SU-DHL-6 (cell line): ENCODE data around the gene ZNF335.
"Not testable (repeated sequence)": the region's sequence is repeated elsewhere in the genome, so short reads cannot be mapped to it uniquely, and the experiment has no call there.

Experiments used
- H2AFZ ChIP-seq: fragments of 200-600 bp; sonication (generic); 2 replicates; pipeline ENCODE4 v1.6.1; 2014; ENCODE audit warnings: low read depth, mild to moderate bottlenecking, moderate library complexity, mixed read lengths, antibody characterized with exemption, low read length; ENCODE audit not compliant: severe bottlenecking
- H3F3A ChIP-seq: fragments of 200-600 bp; shearing (Covaris generic); 2 replicates; pipeline ENCODE4 v1.6.0; 2016; ENCODE audit warnings: antibody characterized with exemption, mild to moderate bottlenecking; ENCODE audit not compliant: insufficient read depth
- H3K27ac ChIP-seq: fragments of 200-600 bp; sonication (generic); 2 replicates; pipeline ENCODE4 v1.5.1; 2016; ENCODE audit warnings: low read depth, mild to moderate bottlenecking, low read length, moderate library complexity, mixed read lengths
- H3K27me3 ChIP-seq: fragments of 200-600 bp; sonication (generic), shearing (Covaris generic); 2 replicates; pipeline ENCODE4 v1.6.0; 2014; ENCODE audit warnings: mild to moderate bottlenecking, low read length
- H3K36me3 ChIP-seq: fragments of 200-600 bp; sonication (generic); 2 replicates; pipeline ENCODE4 v1.6.1; 2014; ENCODE audit warnings: mild to moderate bottlenecking, low read length, mixed read lengths
- H3K4me2 ChIP-seq: fragments of 300-600, 200-600 bp; shearing (Covaris generic), sonication (generic); 2 replicates; pipeline ENCODE4 v1.6.0; 2014; ENCODE audit warnings: low read length, low read depth, mild to moderate bottlenecking; ENCODE audit not compliant: poor library complexity, severe bottlenecking
- H3K4me3 ChIP-seq: fragments of 200-600 bp; sonication (generic); 2 replicates; pipeline ENCODE4 v1.5.1; 2014; ENCODE audit warnings: antibody characterized with exemption, low read length, mild to moderate bottlenecking, mixed read lengths; ENCODE audit not compliant: insufficient read depth, poor library complexity, severe bottlenecking
- H3K79me2 ChIP-seq: fragments of 200-600 bp; sonication (generic); 2 replicates; pipeline ENCODE4 v1.6.1; 2014; ENCODE audit warnings: mild to moderate bottlenecking, low read length, moderate library complexity; ENCODE audit not compliant: insufficient read depth
- H3K9ac ChIP-seq: fragments of 200-600 bp; sonication (generic); 2 replicates; pipeline ENCODE4 v1.7.0; 2014; ENCODE audit warnings: mild to moderate bottlenecking, low read length
- H3K9me2 ChIP-seq: fragments of 200-600 bp; sonication (generic); replicated peaks from 2 replicates; pipeline ENCODE4 v1.6.1; 2014; ENCODE audit warnings: low read length; ENCODE audit not compliant: insufficient read depth
- H3K9me3 ChIP-seq: fragments of 200-600 bp; sonication (generic); 2 replicates; pipeline ENCODE4 v1.6.1; 2014; ENCODE audit warnings: low read length, mixed read lengths; ENCODE audit not compliant: insufficient read depth
- H4K20me1 ChIP-seq: fragments of 200-600 bp; sonication (generic); 2 replicates; pipeline ENCODE4 v1.6.1; 2014; ENCODE audit warnings: low read depth, mild to moderate bottlenecking, antibody characterized with exemption, low read length, moderate library complexity, mixed read lengths
- CTCF ChIP-seq: fragments of 200-600 bp; sonication (generic); IDR thresholded peaks from one replicate; pipeline ENCODE4 v1.5.1; 2017; ENCODE audit warnings: antibody characterized with exemption, mild to moderate bottlenecking, low read length, moderate library complexity; ENCODE audit not compliant: insufficient read depth, poor library complexity, severe bottlenecking
- EZH2phosphoT487 ChIP-seq: fragments of 200-600 bp; sonication (generic), shearing (Covaris generic); conservative IDR thresholded peaks from 2 replicates; pipeline ENCODE4 v1.6.1; 2018; ENCODE audit warnings: mild to moderate bottlenecking, antibody characterized with exemption, low read length, moderate library complexity, mixed read lengths

ZNF335 gene

GRCh38 chr20:45959126-45959525 lies 12.9 kb downstream of the ZNF335 start:
- Histone ChIP-seq H3K4me3 (no peak overlapping the region), H3K79me2 (no peaks in the 10 kb centered on the region), H3K27ac (no peak overlapping the region), H3K9me3 (no peaks in the 10 kb centered on the region), H2AFZ (no peak overlapping the region), H3K36me3 (peaks cover 11% of the 10 kb centered on the region), H3K9me2 (no peaks in the 10 kb centered on the region), H3K27me3 (no peaks in the 10 kb centered on the region), H3K9ac (no peak overlapping the region), H4K20me1 (no peaks in the 10 kb centered on the region), H3F3A (no peaks in the 10 kb centered on the region), H3K4me2 (no peak overlapping the region)
- TF ChIP-seq EZH2phosphoT487, result no peak
- TF ChIP-seq CTCF, result no peak

DNA sequence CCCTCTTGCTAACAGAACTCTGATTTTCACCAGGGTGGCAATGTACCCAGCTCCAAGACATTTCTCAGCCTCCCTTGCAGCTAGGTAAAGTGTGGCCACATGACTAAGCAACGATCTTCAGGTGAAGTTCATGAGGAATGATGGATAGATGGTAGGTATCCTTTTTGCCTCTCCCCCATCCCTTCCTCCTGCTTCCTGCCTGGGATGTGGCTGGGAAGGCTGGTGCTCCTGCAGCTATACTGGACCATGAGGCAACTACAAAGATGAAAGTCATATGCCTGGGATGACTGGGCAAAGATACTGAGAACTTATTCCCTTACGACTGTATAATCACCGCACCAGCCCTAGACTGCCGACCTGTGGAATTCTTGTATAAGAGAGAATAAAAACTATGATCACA lies 13.4 kb downstream of the ZNF335 start:
- H3K9me2 ChIP-seq, result no peaks in the 10 kb centered on the region
- no peak for TF ChIP-seq CTCF
- TF ChIP-seq EZH2phosphoT487, result no peak
- no peak overlapping the region for H3K4me2 ChIP-seq
- H3F3A ChIP-seq, result no peaks in the 10 kb centered on the region
- no peak overlapping the region for H3K27ac ChIP-seq
- H2AFZ ChIP-seq, result no peak overlapping the region
- no peak overlapping the region for H3K9ac ChIP-seq
- no peaks in the 10 kb centered on the region for H3K9me3 ChIP-seq
- no peak overlapping the region for H3K4me3 ChIP-seq
- H4K20me1 ChIP-seq, result no peaks in the 10 kb centered on the region
- H3K79me2 ChIP-seq, result no peaks in the 10 kb centered on the region
- no peaks in the 10 kb centered on the region for H3K27me3 ChIP-seq
- peaks cover 11% of the 10 kb centered on the region for H3K36me3 ChIP-seq

GRCh38 chr20:45957021-45957941 lies 14.7 kb downstream of the ZNF335 start:
- Histone ChIP-seq H3K9me3 (no peaks in the 10 kb centered on the region), H3K4me2 (no peak overlapping the region), H3K9me2 (no peaks in the 10 kb centered on the region), H4K20me1 (no peaks in the 10 kb centered on the region), H2AFZ (no peak overlapping the region), H3K4me3 (no peak overlapping the region), H3K36me3 (peaks cover 11% of the 10 kb centered on the region), H3K79me2 (no peaks in the 10 kb centered on the region), H3K9ac (no peak overlapping the region), H3K27me3 (no peaks in the 10 kb centered on the region), H3F3A (no peaks in the 10 kb centered on the region), H3K27ac (no peak overlapping the region)
- no peak for TF ChIP-seq CTCF
- TF ChIP-seq EZH2phosphoT487, result no peak

DNA sequence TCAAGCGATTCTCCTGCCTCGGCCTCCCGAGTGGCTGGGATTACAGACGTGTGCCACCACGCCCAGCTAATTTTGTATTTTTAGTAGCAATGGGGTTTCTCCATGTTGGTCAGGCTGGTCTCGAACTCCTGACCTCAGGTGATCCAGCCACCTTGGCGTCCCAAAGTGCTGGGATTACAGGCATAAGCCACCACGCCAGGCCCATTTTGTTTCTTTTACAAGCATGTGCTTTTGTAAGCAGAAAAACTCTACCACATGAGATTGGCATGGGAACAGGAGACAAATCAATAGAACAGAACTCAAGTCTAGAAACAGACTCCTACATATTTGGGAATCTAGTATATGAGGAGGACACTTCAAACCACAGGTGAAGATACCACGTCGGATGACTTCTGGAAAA lies 15.7 kb downstream of the ZNF335 start:
- H3K27ac ChIP-seq, H3K79me2 ChIP-seq, H3K9me2 ChIP-seq, H3K4me3 ChIP-seq, H3K9ac ChIP-seq, H3K9me3 ChIP-seq, H3K27me3 ChIP-seq, H4K20me1 ChIP-seq, H2AFZ ChIP-seq, H3K4me2 ChIP-seq, H3F3A ChIP-seq: not testable (repeated sequence)
- H3K36me3 ChIP-seq, result peaks cover 11% of the 10 kb centered on the region
